ENCODE data around the gene GDPD1.
A peak's percentile ranks its signal among the peaks of the same experiment; 100 is the strongest.
"Not testable (repeated sequence)": the region's sequence is repeated elsewhere in the genome, so short reads cannot be mapped to it uniquely, and the experiment has no call there.

The GDPD1 gene

GRCh38 chr17:59292174-59292523 lies 71.8 kb downstream of the GDPD1 start:
- FAIRE-seq (no peak), DNase-seq (ENCODE audit: insufficient read length) (no peak)
- no peak for TF ChIP-seq POLR2AphosphoS5 (IDR thresholded peaks at IDR 0.05; ENCODE audit: low read depth, low read length)
- TF ChIP-seq POLR2A (IDR thresholded peaks at IDR 0.05; ENCODE audit: low read depth, low read length), result no peak
- TF ChIP-seq TAF1 (IDR thresholded peaks at IDR 0.05; ENCODE audit: borderline replicate concordance, low read depth, low read length), result no peak

DNA sequence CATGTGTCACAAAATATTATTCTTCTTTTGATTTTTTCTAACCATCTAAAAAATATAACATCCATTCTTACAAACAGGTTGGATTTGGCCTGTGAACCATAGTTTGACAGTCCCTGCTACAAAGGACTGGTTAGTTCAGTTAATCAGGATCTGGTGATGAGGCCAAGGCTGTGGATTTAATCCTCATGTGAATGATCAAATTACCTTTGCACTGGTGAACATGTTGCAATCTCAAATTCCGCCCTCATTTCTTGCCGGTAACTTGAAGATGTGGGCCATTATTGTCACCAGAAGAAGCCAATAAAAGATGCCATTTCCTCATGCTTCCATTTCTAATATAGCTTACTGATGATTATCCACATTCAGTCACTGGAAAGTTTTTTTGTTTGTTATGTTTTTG lies 75.9 kb downstream of the GDPD1 start:
- TF ChIP-seq TAF1 (IDR thresholded peaks at IDR 0.05; ENCODE audit: borderline replicate concordance, low read depth, low read length) (no peak), POLR2AphosphoS5 (IDR thresholded peaks at IDR 0.05; ENCODE audit: low read depth, low read length) (no peak), POLR2A (IDR thresholded peaks at IDR 0.05; ENCODE audit: low read depth, low read length) (no peak)
- FAIRE-seq (no peak), DNase-seq (ENCODE audit: insufficient read length) (no peak)

DNA sequence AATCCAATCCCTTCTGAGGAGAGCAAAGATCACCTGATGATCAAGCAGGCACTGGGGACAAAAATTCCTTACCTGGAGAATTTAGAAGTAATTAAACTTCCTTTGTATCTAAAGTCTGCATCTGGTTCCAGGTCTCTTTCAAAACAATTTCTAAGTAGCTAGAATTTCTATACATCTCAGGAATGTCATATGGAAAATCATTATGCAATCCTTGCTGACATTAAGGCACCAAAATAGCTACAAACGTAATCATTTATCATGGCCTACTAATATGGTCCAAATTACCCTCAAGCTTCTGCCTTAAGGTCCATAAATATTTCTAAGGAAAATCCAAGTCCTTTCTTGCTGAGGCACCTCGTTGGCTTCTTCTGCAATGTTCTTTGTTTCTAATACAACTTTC lies 78.2 kb downstream of the GDPD1 start:
- FAIRE-seq (no peak), DNase-seq (ENCODE audit: insufficient read length) (no peak)
- TF ChIP-seq POLR2A (IDR thresholded peaks at IDR 0.05; ENCODE audit: low read depth, low read length) (no peak), POLR2AphosphoS5 (IDR thresholded peaks at IDR 0.05; ENCODE audit: low read depth, low read length) (no peak), TAF1 (IDR thresholded peaks at IDR 0.05; ENCODE audit: borderline replicate concordance, low read depth, low read length) (no peak)

GRCh38 chr17:59299400-59300092 lies 79.2 kb downstream of the GDPD1 start:
- DNase-seq (ENCODE audit: insufficient read length), result no peak
- FAIRE-seq, result no peak

DNA sequence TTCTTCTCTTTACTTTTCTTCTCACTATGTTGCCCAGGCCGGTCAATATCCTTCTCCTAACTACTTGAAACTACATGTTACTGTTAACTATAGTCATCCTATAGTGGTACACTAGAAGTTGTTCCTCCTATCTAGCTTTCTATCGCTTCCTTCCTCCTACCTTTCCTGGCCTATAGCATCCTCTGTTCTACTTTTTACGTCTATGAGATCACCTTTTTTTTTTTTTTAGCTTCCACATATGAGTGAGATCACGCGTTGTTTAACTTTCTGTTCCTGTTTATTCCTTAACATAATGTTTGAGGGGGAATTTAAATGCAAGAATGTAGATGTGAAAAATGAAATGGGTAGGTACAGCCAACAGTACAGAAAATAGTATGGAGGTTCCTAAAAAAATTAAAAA lies 80.6 kb downstream of the GDPD1 start:
- DNase-seq (ENCODE audit: insufficient read length) (no peak), FAIRE-seq (no peak)
- TF ChIP-seq TAF1 (IDR thresholded peaks at IDR 0.05; ENCODE audit: borderline replicate concordance, low read depth, low read length), result no peak
- no peak for TF ChIP-seq POLR2AphosphoS5 (IDR thresholded peaks at IDR 0.05; ENCODE audit: low read depth, low read length)

More at GRCh38 chr17:59299400-59300092, 79.2 kb downstream of the GDPD1 start:
- no peak for TF ChIP-seq TAF1 (IDR thresholded peaks at IDR 0.05; ENCODE audit: borderline replicate concordance, low read depth, low read length)
- TF ChIP-seq POLR2AphosphoS5 (IDR thresholded peaks at IDR 0.05; ENCODE audit: low read depth, low read length), result no peak
- no peak for TF ChIP-seq POLR2A (IDR thresholded peaks at IDR 0.05; ENCODE audit: low read depth, low read length)

DNA sequence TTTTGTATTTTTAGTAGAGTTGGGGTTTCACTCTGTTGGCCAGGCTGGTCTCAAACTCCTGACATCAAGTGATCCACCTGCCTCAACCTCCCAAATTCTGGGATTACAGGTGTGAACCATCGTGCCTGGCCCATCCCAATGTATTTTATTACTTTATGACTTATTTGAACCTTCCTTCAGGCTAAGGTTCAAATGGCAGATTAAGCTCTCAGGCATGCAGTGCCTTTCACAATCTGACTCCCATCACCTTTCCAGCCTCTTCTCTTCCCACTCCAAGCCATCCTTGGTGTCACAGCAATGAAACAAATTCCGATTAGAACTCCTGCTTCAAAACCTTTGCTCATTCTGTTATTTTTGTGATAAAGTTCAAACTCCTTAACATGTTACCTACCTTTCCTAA lies 84.5 kb downstream of the GDPD1 start:
- DNase-seq (ENCODE audit: insufficient read length) (no peak), FAIRE-seq (no peak)
- TF ChIP-seq POLR2AphosphoS5 (IDR thresholded peaks at IDR 0.05; ENCODE audit: low read depth, low read length) (no peak), POLR2A (IDR thresholded peaks at IDR 0.05; ENCODE audit: low read depth, low read length) (no peak), TAF1 (IDR thresholded peaks at IDR 0.05; ENCODE audit: borderline replicate concordance, low read depth, low read length) (no peak)

- FAIRE-seq (no peak), DNase-seq (ENCODE audit: insufficient read length) (no peak)
- TF ChIP-seq TAF1 (IDR thresholded peaks at IDR 0.05; ENCODE audit: borderline replicate concordance, low read depth, low read length) (no peak), POLR2AphosphoS5 (IDR thresholded peaks at IDR 0.05; ENCODE audit: low read depth, low read length) (no peak), POLR2A (IDR thresholded peaks at IDR 0.05; ENCODE audit: low read depth, low read length) (no peak)
Measured at GRCh38 chr17:59310263-59310920, 90.1 kb downstream of the GDPD1 start.

GRCh38 chr17:59311051-59311468 lies 90.7 kb downstream of the GDPD1 start:
- FAIRE-seq, result peak; percentile 46
- TF ChIP-seq POLR2AphosphoS5 (IDR thresholded peaks at IDR 0.05; ENCODE audit: low read depth, low read length) (no peak), POLR2A (IDR thresholded peaks at IDR 0.05; ENCODE audit: low read depth, low read length) (no peak), TAF1 (IDR thresholded peaks at IDR 0.05; ENCODE audit: borderline replicate concordance, low read depth, low read length) (no peak)
- no peak for DNase-seq (ENCODE audit: insufficient read length)

DNA sequence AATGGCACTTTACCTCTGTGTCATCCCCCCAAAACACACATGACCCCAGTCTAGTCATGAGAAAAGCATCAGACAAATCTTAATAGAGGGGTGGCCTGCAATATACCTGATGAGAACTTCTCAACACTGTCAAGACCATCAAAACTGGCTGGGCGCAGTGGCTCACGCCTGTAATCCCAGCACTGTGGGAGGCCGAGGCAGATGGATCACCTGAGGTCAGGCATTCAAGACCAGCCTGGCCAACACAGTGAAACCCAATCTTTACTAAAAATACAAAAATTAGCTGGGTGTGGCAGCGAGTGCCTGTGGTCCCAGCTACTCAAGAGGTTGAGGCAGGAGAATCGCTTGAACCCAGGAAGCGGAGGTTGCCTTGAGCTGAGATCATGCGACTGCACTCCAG lies 91.2 kb downstream of the GDPD1 start:
- not testable (repeated sequence) for FAIRE-seq; DNase-seq (ENCODE audit: insufficient read length)

- FAIRE-seq, result no peak
- TF ChIP-seq POLR2AphosphoS5 (IDR thresholded peaks at IDR 0.05; ENCODE audit: low read depth, low read length), result no peak
- no peak for TF ChIP-seq TAF1 (IDR thresholded peaks at IDR 0.05; ENCODE audit: borderline replicate concordance, low read depth, low read length)
- no peak for TF ChIP-seq POLR2A (IDR thresholded peaks at IDR 0.05; ENCODE audit: low read depth, low read length)
- DNase-seq (ENCODE audit: insufficient read length), result no peak
Measured at GRCh38 chr17:59315866-59316265, 95.6 kb downstream of the GDPD1 start.

All from GM12892 (cell line).